Sigmoid colon (tissue), 7 donors: Measurements from ENCODE around the gene RAPGEF5. TPM values are rescaled to one million over a fixed set of nuclear protein-coding genes. Genes with fewer than 3 reads are reported as not detected.

Source experiments
- DNase-seq: peaks from one replicate; pipeline ENCODE4 v3.0.0-alpha.2; 2019
- H3K27ac ChIP-seq, 4 donors: fragments of 200-600 bp; sonication (generic); one replicate each; pipeline ENCODE4 v1.5.1; 2016 to 2019; ENCODE audit warnings: mild to moderate bottlenecking in 1 of 4
- H3K27me3 ChIP-seq, 3 donors: fragments of 200-600 bp; sonication (generic); one replicate each; pipeline ENCODE4 v1.5.1; 2019; ENCODE audit warnings: mild to moderate bottlenecking in 1 of 3
- H3K36me3 ChIP-seq, 4 donors: fragments of 200-600 bp; sonication (generic); one replicate each; pipeline ENCODE4 v1.5.1; 2016 to 2019
- H3K4me1 ChIP-seq, 4 donors: fragments of 200-600 bp; sonication (generic); one replicate each; pipeline ENCODE4 v1.5.1; 2017 to 2019
- H3K4me3 ChIP-seq, 4 donors: fragments of 200-600 bp; sonication (generic); one replicate each; pipeline ENCODE4 v1.5.1; 2017 to 2019; ENCODE audit warnings: mild to moderate bottlenecking in 2 of 4, moderate library complexity in 1 of 4
- H3K9me3 ChIP-seq, 4 donors: fragments of 200-600 bp in 3 of 4; sonication (generic) in 3 of 4; one replicate each; pipeline versions ENCODE4 v1.5.1 to v1.6.1; 2013 to 2019
- CTCF ChIP-seq, 4 experiments: fragments of 450-650 bp in 3 of 4; fragments of 200-600 bp in 1 of 4; IDR thresholded peaks; one replicate each; pipeline ENCODE4 v1.5.1; 2016 to 2019; ENCODE audit warnings: antibody characterized with exemption in 4 of 4, mild to moderate bottlenecking in 3 of 4, moderate library complexity in 2 of 4
- EP300 ChIP-seq, 4 donors: sonication (generic); formaldehyde crosslinking; IDR thresholded peaks; one replicate each; pipeline ENCODE4 v1.6.1; 2017; ENCODE audit warnings: antibody characterized with exemption in 4 of 4
- POLR2A ChIP-seq, 2 donors: fragments of 450-650 bp; IDR thresholded peaks; one replicate each; pipeline ENCODE4 v1.6.1; 2016; ENCODE audit warnings: antibody characterized with exemption in 2 of 2, mild to moderate bottlenecking in 2 of 2, moderate library complexity in 2 of 2
- POLR2AphosphoS5 ChIP-seq, 4 donors: sonication (generic); formaldehyde crosslinking; IDR thresholded peaks; one replicate each; pipeline ENCODE4 v1.6.1; 2017; ENCODE audit warnings: antibody characterized with exemption in 4 of 4
- WGBS, 2 donors: extraction: QIAGEN DNeasy Blood & Tissue Kit; methylation state at CpG; one replicate each; pipeline ENCODE4 v1.1.7; 2013; 5-methylcytosine and 5-hydroxymethylcytosine counted together
- intact Hi-C: fragments of 100-400 bp; cut with DNase I; formaldehyde crosslinking; loops from one replicate; pipeline ENCODE4 v1.15.1; 2023
- polyA plus RNA-seq, 3 donors: library from polyadenylated mRNA; stranded (reverse); fragments of 200-250 nt; gene quantifications; one replicate each; pipeline ENCODE4 v1.2.3, GENCODE V29; 2013
- total RNA-seq, 4 donors: library from RNA; depleted of rRNA; stranded (reverse); fragments of >200 nt; gene quantifications; one replicate each; pipeline ENCODE4 v1.1.0, GENCODE V29; 2016
- donor health status: healthy with polysubstance abuse.
- donor health status: Bipolar disorder and iron deficiency.
- donor health status: healthy.

The RAPGEF5 gene
- total and polyA plus RNA-seq, 7 donors, result 6.0 to 17.9 (median 12.6) TPM

- Histone ChIP-seq H3K4me3 (no peak overlapping the region), H3K36me3 (no peaks in the 10 kb centered on the region), H3K4me1 (no peaks in the 10 kb centered on the region), H3K27ac (no peak overlapping the region), H3K27me3 (no peaks in the 10 kb centered on the region), H3K9me3 (no peaks in the 10 kb centered on the region)
- intact Hi-C loops, result no loop called here
- no peak for DNase-seq
- TF ChIP-seq POLR2A (IDR thresholded peaks at IDR 0.05) (no peak), CTCF (IDR thresholded peaks at IDR 0.05) (no peak), EP300 (IDR thresholded peaks at IDR 0.05) (no peak)
- 89 to 98% methylated on average over 2 of the region's 2 CpGs for WGBS, 2 donors
Observed at GRCh38 chr7:22380333-22380732, 23.4 kb upstream of the RAPGEF5 start.

GRCh38 chr7:22378199-22378980, 21.4 kb upstream of the RAPGEF5 start:
- TF ChIP-seq CTCF (IDR thresholded peaks at IDR 0.05) (no peak), POLR2AphosphoS5 (IDR thresholded peaks at IDR 0.05) (no peak)
- intact Hi-C loops, result no loop called here
- 37 to 70% methylated on average over 7 of the region's 7 CpGs for WGBS, 2 donors

GRCh38 chr7:22377703-22378102, 20.7 kb upstream of the RAPGEF5 start:
- Histone ChIP-seq H3K4me3 (no peak overlapping the region), H3K9me3 (no peaks in the 10 kb centered on the region), H3K4me1 (no peaks in the 10 kb centered on the region), H3K27me3 (no peaks in the 10 kb centered on the region), H3K27ac (peak overlapping the region in 1 of 4 donors; percentile 2), H3K36me3 (no peaks in the 10 kb centered on the region)
- DNase-seq, result no peak
- intact Hi-C loops, result no loop called here
- no peak for TF ChIP-seq POLR2AphosphoS5 (IDR thresholded peaks at IDR 0.05)
- no peak for TF ChIP-seq POLR2A (IDR thresholded peaks at IDR 0.05)
- TF ChIP-seq CTCF (IDR thresholded peaks at IDR 0.05), result no peak
- no peak for TF ChIP-seq EP300 (IDR thresholded peaks at IDR 0.05)
- 77 to 80% methylated on average over 2 of the region's 2 CpGs for WGBS, 2 donors

More at GRCh38 chr7:22378199-22378980, 21.4 kb upstream of the RAPGEF5 start:
- DNase-seq, result no peak
- H3K4me3 ChIP-seq, result no peak overlapping the region
- no peaks in the 10 kb centered on the region for H3K36me3 ChIP-seq
- H3K27me3 ChIP-seq, result no peaks in the 10 kb centered on the region
- no peaks in the 10 kb centered on the region for H3K4me1 ChIP-seq
- H3K9me3 ChIP-seq, result no peaks in the 10 kb centered on the region
- H3K27ac ChIP-seq, result peak overlapping the region in 1 of 4 donors; percentile 2

- no peak overlapping the region for H3K27ac ChIP-seq
- H3K4me3 ChIP-seq, result no peak overlapping the region
- intact Hi-C loops, result no loop called here
- H3K4me1 ChIP-seq, result no peaks in the 10 kb centered on the region
- no peak for DNase-seq
- H3K36me3 ChIP-seq, result no peaks in the 10 kb centered on the region
- WGBS, 2 donors, result 91 to 95% methylated on average over 2 of the region's 2 CpGs
- no peaks in the 10 kb centered on the region for H3K27me3 ChIP-seq
- TF ChIP-seq POLR2A (IDR thresholded peaks at IDR 0.05) (no peak), POLR2AphosphoS5 (IDR thresholded peaks at IDR 0.05) (no peak), CTCF (IDR thresholded peaks at IDR 0.05) (no peak), EP300 (IDR thresholded peaks at IDR 0.05) (no peak)
- H3K9me3 ChIP-seq, result no peaks in the 10 kb centered on the region
Observed at GRCh38 chr7:22375359-22376048, 18.6 kb upstream of the RAPGEF5 start.
